GM18870 (cell line): ENCODE measurements around the gene PCDHB16.
"Not testable (repeated sequence)": the region's sequence is repeated elsewhere in the genome, so short reads cannot be mapped to it uniquely, and the experiment has no call there.

Experiments used
- ATAC-seq: cut with Tn5 transposase; IDR thresholded peaks from one replicate; pipeline ENCODE4 v1.9.1; 2021; ENCODE audit warnings: moderate library complexity; ENCODE audit not compliant: unreplicated experiment

The PCDHB16 gene

GRCh38 chr5:141182248-141182647 lies at the start of gene PCDHB16:
Gene PCDHB16, plus strand, starts transcription at chr5:141182387. Its CDS starts 173 bp downstream, at chr5:141182560.
- ATAC-seq = no peak

- no peak for ATAC-seq
These were observed 47.0 kb upstream of the PCDHB16 start, which contains the start of gene PCDHB5 for GRCh38 chr5:141135030-141135717. Gene PCDHB5, plus strand, starts transcription at chr5:141135206. Its CDS starts 229 bp downstream, at chr5:141135435.

GRCh38 chr5:141135718-141136266 lies 46.4 kb upstream of the PCDHB16 start:
- no peak for ATAC-seq

- ATAC-seq = not testable (repeated sequence)
These were observed 44.8 kb upstream of the PCDHB16 start for GRCh38 chr5:141137346-141137745.

- ATAC-seq = no peak
These were observed 32.4 kb upstream of the PCDHB16 start, which contains the start of gene PCDHB6 for GRCh38 chr5:141149812-141150211. Gene PCDHB6, plus strand, starts transcription at chr5:141150057. Its CDS starts 201 bp downstream, at chr5:141150258.

GRCh38 chr5:141150224-141150992 lies 31.8 kb upstream of the PCDHB16 start:
- ATAC-seq = no peak

DNA sequence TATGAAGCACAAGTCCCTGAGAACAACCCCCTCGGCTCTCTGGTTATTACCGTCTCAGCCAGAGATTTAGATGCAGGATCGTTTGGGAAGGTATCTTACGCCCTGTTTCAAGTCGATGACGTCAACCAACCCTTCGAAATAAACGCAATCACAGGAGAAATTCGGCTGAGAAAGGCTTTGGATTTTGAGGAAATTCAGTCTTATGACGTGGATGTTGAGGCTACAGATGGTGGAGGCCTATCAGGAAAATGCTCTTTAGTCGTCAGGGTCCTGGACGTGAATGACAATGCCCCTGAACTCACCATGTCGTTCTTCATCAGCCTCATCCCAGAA lies 31.2 kb upstream of the PCDHB16 start:
- ATAC-seq = no peak

DNA sequence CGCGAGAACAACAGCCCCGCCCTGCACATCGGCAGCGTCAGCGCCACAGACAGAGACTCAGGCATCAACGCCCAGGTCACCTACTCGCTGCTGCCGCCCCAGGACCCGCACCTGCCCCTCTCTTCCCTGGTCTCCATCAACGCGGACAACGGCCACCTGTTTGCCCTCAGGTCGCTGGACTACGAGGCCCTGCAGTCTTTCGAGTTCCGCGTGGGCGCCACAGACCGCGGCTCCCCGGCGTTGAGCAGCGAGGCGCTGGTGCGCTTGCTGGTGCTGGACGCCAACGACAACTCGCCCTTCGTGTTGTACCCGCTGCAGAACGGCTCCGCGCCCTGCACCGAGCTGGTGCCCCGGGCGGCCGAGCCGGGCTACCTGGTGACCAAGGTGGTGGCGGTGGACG lies 30.6 kb upstream of the PCDHB16 start:
- not testable (repeated sequence) for ATAC-seq

DNA sequence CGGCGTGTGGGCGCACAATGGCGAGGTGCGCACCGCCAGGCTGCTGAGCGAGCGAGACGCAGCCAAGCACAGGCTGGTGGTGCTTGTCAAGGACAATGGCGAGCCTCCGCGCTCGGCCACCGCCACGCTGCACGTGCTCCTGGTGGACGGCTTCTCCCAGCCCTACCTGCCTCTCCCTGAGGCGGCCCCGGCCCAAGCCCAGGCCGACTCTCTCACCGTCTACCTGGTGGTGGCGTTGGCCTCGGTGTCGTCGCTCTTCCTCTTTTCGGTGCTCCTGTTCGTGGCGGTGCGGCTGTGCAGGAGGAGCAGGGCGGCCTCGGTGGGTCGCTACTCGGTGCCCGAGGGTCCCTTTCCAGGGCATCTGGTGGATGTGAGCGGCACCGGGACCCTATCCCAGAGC lies 30.1 kb upstream of the PCDHB16 start:
- ATAC-seq = not testable (repeated sequence)

GRCh38 chr5:141155540-141156374 lies 26.4 kb upstream of the PCDHB16 start:
- no peak for ATAC-seq

DNA sequence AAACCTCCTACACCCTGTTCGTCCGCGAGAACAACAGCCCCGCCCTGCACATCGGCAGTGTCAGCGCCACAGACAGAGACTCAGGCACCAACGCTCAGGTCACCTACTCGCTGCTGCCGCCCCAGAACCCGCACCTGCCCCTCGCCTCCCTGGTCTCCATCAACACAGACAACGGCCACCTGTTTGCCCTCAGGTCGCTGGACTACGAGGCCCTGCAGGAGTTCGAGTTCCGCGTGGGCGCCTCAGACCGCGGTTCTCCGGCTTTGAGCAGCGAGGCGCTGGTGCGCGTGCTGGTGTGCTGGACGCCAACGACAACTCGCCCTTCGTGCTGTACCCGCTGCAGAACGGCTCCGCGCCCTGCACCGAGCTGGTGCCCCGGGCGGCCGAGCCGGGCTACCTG lies 24.8 kb upstream of the PCDHB16 start:
- not testable (repeated sequence) for ATAC-seq

DNA sequence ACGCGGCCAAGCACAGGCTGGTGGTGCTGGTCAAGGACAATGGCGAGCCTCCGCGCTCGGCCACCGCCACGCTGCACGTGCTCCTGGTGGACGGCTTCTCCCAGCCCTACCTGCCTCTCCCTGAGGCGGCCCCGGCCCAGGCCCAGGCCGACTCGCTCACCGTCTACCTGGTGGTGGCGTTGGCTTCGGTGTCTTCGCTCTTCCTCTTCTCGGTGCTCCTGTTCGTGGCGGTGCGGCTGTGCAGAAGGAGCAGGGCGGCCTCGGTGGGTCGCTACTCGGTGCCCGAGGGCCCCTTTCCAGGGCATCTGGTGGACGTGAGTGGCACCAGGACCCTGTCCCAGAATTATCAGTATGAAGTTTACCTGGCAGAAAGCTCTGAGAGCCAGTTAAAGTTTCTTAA lies 24.3 kb upstream of the PCDHB16 start:
- not testable (repeated sequence) for ATAC-seq

DNA sequence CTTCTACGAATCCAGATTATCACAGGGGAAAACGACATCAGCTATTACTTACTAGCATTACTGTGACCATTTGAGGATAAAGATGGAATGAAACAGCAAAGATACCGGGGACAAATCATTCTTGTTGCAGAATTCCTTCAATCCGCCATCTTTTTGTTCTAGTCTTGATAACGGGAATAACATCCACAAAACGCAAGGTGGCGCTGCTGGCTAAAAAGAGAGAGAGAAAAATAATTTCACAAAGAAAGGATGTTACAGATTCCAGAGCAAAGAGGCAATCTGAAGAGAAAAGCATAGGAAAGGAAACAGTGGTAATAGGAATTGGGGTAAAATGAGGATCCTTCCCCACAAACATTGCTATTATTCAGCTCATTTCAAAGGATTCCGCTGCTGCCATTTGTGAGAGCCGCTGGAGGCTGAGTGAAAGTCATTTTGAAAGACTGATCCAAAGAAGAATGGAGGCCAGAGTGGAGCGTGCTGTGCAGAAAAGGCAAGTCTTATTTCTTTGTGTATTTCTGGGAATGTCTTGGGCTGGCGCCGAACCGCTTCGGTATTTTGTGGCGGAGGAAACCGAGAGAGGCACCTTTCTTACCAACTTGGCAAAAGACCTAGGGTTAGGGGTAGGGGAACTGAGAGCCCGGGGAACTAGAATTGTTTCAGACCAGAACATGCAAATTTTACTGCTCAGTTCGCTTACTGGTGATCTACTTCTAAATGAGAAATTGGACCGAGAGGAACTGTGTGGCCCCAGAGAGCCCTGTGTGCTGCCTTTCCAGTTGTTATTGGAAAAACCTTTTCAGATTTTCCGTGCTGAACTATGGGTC lies 9.6 kb upstream of the PCDHB16 start, which contains the start of gene PCDHB7:
PCDHB7 (plus strand) TSS at position 264 of the 824 bp plus-strand sequence; CDS start at position 456, 192 bp downstream.
- ATAC-seq = no peak

DNA sequence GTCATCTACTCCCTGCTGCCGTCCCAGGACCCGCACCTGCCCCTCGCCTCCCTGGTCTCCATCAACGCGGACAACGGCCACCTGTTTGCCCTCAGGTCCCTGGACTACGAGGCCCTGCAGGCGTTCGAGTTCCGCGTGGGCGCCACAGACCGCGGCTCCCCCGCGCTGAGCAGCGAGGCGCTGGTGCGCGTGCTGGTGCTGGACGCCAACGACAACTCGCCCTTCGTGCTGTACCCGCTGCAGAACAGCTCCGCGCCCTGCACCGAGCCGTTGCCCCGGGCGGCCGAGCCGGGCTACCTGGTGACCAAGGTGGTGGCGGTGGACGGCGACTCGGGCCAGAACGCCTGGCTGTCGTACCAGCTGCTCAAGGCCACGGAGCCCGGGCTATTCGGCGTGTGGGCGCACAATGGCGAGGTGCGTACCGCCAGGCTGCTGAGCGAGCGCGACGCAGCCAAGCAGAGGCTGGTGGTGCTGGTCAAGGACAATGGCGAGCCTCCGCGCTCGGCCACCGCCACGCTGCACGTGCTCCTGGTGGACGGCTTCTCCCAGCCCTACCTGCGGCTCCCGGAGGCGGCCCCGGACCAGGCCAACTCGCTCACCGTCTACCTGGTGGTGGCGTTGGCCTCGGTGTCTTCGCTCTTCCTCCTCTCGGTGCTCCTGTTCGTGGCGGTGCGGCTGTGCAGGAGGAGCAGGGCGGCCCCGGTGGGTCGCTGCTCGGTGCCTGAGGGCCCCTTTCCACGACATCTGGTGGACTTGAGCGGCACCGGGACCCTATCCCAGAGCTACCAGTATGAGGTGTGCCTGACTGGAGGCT lies 7.7 kb upstream of the PCDHB16 start:
- ATAC-seq = not testable (repeated sequence)

DNA sequence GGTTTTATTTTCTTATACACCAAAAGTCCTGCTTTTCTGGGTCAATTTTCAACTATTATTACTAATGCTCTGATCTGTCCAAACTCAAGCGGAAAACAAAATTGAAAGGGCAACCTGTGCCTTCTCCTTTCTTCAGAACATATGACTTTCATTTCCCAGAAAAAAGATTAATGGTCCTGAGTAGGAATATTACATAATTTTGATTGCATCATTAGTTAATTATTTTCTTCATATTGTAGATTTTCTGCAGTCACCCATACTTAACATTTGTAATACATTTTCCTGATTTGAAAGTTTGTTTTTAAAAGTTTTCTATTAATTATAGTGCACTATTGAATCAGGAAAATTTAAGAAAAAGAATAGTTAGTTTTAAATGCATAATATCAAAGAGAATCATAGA lies 6.3 kb upstream of the PCDHB16 start:
- ATAC-seq = no peak

- not testable (repeated sequence) for ATAC-seq
These were observed 4.5 kb upstream of the PCDHB16 start, which contains the start of gene PCDHB8 for GRCh38 chr5:141177577-141178191. Gene PCDHB8, plus strand, starts transcription at chr5:141177790. Its CDS starts 245 bp downstream, at chr5:141178035.

DNA sequence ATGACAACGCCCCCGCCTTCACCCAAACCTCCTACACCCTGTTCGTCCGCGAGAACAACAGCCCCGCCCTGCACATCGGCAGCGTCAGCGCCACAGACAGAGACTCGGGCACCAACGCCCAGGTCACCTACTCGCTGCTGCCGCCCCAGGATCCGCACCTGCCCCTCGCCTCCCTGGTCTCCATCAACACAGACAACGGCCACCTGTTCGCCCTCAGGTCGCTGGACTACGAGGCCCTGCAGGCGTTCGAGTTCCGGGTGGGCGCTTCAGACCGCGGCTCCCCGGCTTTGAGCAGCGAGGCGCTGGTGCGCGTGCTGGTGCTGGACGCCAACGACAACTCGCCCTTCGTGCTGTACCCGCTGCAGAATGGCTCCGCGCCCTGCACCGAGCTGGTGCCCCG lies 2.8 kb upstream of the PCDHB16 start:
- not testable (repeated sequence) for ATAC-seq

DNA sequence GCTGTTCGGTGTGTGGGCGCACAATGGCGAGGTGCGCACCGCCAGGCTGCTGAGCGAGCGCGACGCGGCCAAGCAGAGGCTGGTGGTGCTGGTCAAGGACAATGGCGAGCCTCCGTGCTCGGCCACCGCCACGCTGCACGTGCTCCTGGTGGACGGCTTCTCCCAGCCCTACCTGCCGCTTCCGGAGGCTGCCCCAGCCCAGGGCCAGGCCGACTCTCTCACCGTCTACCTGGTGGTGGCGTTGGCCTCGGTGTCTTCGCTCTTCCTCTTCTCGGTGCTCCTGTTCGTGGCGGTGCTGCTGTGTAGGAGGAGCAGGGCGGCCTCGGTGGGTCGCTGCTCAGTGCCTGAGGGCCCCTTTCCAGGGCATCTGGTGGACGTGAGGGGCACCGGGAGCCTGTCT lies 2.3 kb upstream of the PCDHB16 start:
- ATAC-seq = not testable (repeated sequence)

DNA sequence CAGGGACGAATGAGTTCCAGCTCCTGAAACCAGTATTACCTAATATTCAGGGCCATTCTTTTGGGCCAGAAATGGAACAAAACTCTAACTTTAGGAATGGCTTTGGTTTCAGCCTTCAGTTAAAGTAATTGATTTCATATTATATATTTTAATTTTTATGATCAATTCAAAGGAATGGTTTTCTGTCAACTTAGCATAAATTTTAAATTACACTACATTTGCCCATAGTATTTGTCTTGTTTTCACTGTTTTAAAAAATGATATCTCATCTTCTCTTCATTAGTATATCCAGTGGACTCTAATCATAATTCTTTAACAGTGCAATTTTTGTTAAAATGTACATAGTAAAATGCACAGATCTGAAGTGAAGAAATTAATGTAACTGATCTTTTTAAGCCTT lies 1.9 kb upstream of the PCDHB16 start:
- no peak for ATAC-seq
